NT2/D1 (cell line): ENCODE results near the gene COL20A1.

ENCODE experiments used
- SUZ12 ChIP-seq: IDR thresholded peaks from 2 replicates; pipeline ENCODE4 v1.6.1; 2011; ENCODE audit not compliant: insufficient read length, insufficient read depth; ENCODE audit errors: extremely low read depth
- YY1 ChIP-seq: IDR thresholded peaks from 2 replicates; pipeline ENCODE4 v1.6.1; 2011; ENCODE audit not compliant: insufficient read length, insufficient read depth
- ZNF274 ChIP-seq: IDR thresholded peaks from 2 replicates; pipeline ENCODE4 v1.6.1; 2011; ENCODE audit warnings: mild to moderate bottlenecking, low read depth, low read length

DNA sequence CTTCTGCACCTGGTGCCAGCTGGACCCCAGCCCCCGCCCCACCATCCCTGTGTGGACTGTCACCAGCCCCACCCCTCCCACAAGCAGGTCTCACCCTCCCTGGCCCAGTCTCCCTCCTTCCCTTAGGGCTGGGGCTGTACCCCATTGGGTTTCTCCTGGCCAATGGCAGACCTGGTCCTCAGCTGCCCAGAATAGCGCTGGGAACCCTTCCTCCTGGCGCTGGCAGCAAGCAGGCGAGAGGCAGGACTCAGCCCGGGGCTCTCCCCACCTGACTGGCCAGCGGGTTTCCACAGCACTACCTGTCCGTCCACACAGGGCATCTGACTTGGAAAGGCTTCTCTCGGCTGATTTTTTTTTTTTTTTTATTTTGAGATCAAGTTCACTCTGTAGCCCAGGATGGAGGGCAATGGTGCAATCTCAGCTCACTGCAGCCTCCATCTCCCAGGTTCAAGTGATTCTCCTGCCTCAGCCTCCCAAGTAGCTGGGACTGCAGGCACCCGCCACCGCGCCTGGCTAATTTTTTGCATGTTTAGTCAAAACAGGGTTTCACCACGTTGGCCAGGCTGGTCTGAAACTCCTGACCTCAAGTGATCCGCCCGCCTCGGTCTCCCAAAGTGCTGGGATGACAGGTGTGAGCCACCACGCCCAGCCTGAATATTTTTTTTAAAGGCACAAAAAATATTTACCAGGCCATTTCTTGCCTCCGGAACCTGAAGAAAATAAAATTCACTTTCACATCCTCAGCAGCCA, 89.7 kb downstream of the COL20A1 start:
- TF ChIP-seq YY1, result no peak
- no peak for TF ChIP-seq ZNF274
- no peak for TF ChIP-seq SUZ12
